K562 (cell line): Measurements from ENCODE around the gene HMX2. TPM values are rescaled to one million over a fixed set of nuclear protein-coding genes. Genes with fewer than 3 reads are reported as not detected.

Experiments
- ATAC-seq: fragments of 200-7000 bp; cut with Tn5 transposase; 3 replicates; pipeline ENCODE4 v1.9.1; 2020; ENCODE audit warnings: moderate library complexity
- BruUV-seq: library from RNA; stranded (reverse); fragments of 400-500 nt; replicated peaks from 2 replicates; lab custom pipeline; 2021; lab: Mats Ljungman, UMichigan
- CTCF ChIA-PET: fragments of 300-600 bp; formaldehyde crosslinking; extraction: SDS; loops from one replicate; lab custom pipeline; 2021; ENCODE audit warnings: low intra/inter-chr PET ratio; lab: Yijun Ruan, JAX
- POLR2A ChIA-PET: fragments of 300-600, 350-650 bp; sonication (Branson Sonifier 250); formaldehyde crosslinking; extraction: SDS; loops from one replicate; lab custom pipeline; 2021; ENCODE audit warnings: antibody characterized with exemption, inconsistent platforms; lab: Yijun Ruan, JAX
- DNase-seq, 4 experiments: peaks; one replicate each; pipeline versions ENCODE4 v3.0.0 to v3.0.0-alpha.2; 2011 to 2018; ENCODE audit warnings: low spot score in 3 of 4, mixed read lengths in 3 of 4; ENCODE audit errors: extremely low read depth in 1 of 4
- FAIRE-seq: peaks from 2 replicates; lab custom pipeline; 2011; peaks lifted over from hg19 to GRCh38; lab: Jason Lieb, UNC
- H2AFZ ChIP-seq: 2 replicates; pipeline ENCODE4 v1.6.0; 2011; ENCODE audit warnings: low read depth, low read length, control low read depth, inconsistent platforms
- H3K27ac ChIP-seq: fragments of 200-600 bp; 3 replicates; pipeline ENCODE4 v1.8.0; 2011; ENCODE audit warnings: low read depth, mild to moderate bottlenecking, control low read depth, inconsistent platforms, low read length, moderate library complexity, mixed read lengths; ENCODE audit errors: extremely low read depth
- H3K27me3 ChIP-seq, 2 experiments: fragments of 300-600 bp in 1 of 2; 2 replicates in 1 of 2; 3 replicates in 1 of 2; pipeline versions ENCODE4 v1.6.0 to v1.8.0; 2011; ENCODE audit warnings: inconsistent platforms in 2 of 2, low read length in 2 of 2, mild to moderate bottlenecking in 1 of 2, mixed read lengths in 1 of 2, moderate library complexity in 1 of 2; ENCODE audit not compliant: control insufficient read depth in 2 of 2, insufficient read depth in 2 of 2
- H3K36me3 ChIP-seq: fragments of 300-600 bp; 3 replicates; pipeline ENCODE4 v1.8.0; 2011; ENCODE audit warnings: mild to moderate bottlenecking, low read length, inconsistent platforms; ENCODE audit not compliant: control insufficient read depth, insufficient read depth
- H3K4me1 ChIP-seq, 2 experiments: fragments of 200-600 bp in 1 of 2; replicated peaks in 1 of 2; 2 replicates in 1 of 2; 3 replicates in 1 of 2; pipeline versions ENCODE4 v1.5.1 to v1.8.0; 2011; ENCODE audit warnings: inconsistent platforms in 2 of 2, low read length in 2 of 2, mild to moderate bottlenecking in 1 of 2, mixed read lengths in 1 of 2, moderate library complexity in 1 of 2; ENCODE audit not compliant: control insufficient read depth in 2 of 2, insufficient read depth in 2 of 2
- H3K4me2 ChIP-seq: 2 replicates; pipeline ENCODE4 v1.6.1; 2011; ENCODE audit warnings: low read length, control low read depth, inconsistent platforms, mixed read lengths; ENCODE audit not compliant: insufficient read depth
- H3K4me3 ChIP-seq: fragments of 200-600 bp; sonication (generic), shearing (Covaris generic); 2 replicates; pipeline ENCODE4 v1.5.1; 2016; ENCODE audit warnings: control low read depth, inconsistent platforms
- H3K79me2 ChIP-seq: fragments of 200-600 bp; 3 replicates; pipeline ENCODE4 v1.8.0; 2011; ENCODE audit warnings: low read length, inconsistent platforms; ENCODE audit not compliant: control insufficient read depth, insufficient read depth
- H3K9ac ChIP-seq, 2 experiments: 2 replicates each; pipeline versions ENCODE4 v1.6.0 to v1.6.1; 2011; ENCODE audit warnings: low read depth in 2 of 2, low read length in 2 of 2, control low read depth in 1 of 2, inconsistent platforms in 1 of 2, mild to moderate bottlenecking in 1 of 2, mixed read lengths in 1 of 2; ENCODE audit not compliant: insufficient read depth in 1 of 2
- H3K9me1 ChIP-seq: one replicate; pipeline ENCODE4 v1.6.0; 2011; ENCODE audit warnings: inconsistent platforms, mild to moderate bottlenecking, low read length, moderate library complexity; ENCODE audit not compliant: control insufficient read depth, insufficient read depth
- H3K9me3 ChIP-seq: replicated peaks from 2 replicates; pipeline ENCODE4 v1.5.1; 2011; ENCODE audit warnings: low read depth, low read length, inconsistent platforms; ENCODE audit not compliant: control insufficient read depth, insufficient read depth
- H4K20me1 ChIP-seq: replicated peaks from 2 replicates; pipeline ENCODE4 v1.6.1; 2011; ENCODE audit warnings: low read length, inconsistent platforms, mixed read lengths; ENCODE audit not compliant: control insufficient read depth, insufficient read depth
- CHD2 ChIP-seq: IDR thresholded peaks from 2 replicates; pipeline ENCODE4 v1.6.1; 2011; ENCODE audit warnings: low read depth, low read length
- KHSRP ChIP-seq: fragments of 450-650 bp; IDR thresholded peaks from 2 replicates; pipeline ENCODE4 v1.6.1; 2017
- MITF ChIP-seq: IDR thresholded peaks from 2 replicates; pipeline ENCODE4 v1.6.1; 2014; ENCODE audit warnings: antibody characterized with exemption
- NEUROD1 ChIP-seq: fragments of 150-350 bp; IDR thresholded peaks from 2 replicates; pipeline ENCODE4 v1.6.1; 2014; ENCODE audit warnings: borderline replicate concordance, low read length, low read depth; ENCODE audit not compliant: partially characterized antibody
- NR4A1 ChIP-seq, 2 experiments: fragments of 250-450 bp in 1 of 2; fragments of 450-650 bp in 1 of 2; sonication (Bioruptor Pico) in 1 of 2; IDR thresholded peaks; 2 replicates each; pipeline versions ENCODE4 v1.4.0 to v1.6.1; 2016 to 2020; ENCODE audit warnings: mild to moderate bottlenecking in 2 of 2, missing compliant biosample characterization in 1 of 2, missing genetic modification characterization in 1 of 2, moderate library complexity in 1 of 2
- POLR2A ChIP-seq: fragments of 450-650 bp; conservative IDR thresholded peaks from 2 replicates; pipeline ENCODE4 v1.6.1; 2016
- POLR2AphosphoS5 ChIP-seq: IDR thresholded peaks from 2 replicates; pipeline ENCODE4 v1.6.1; 2011; ENCODE audit warnings: mild to moderate bottlenecking, low read depth, low read length, moderate library complexity; ENCODE audit not compliant: control insufficient read depth, insufficient read depth
- SAFB ChIP-seq: fragments of 200-400 bp; formaldehyde crosslinking; IDR thresholded peaks from 2 replicates; pipeline ENCODE4 v1.6.1; 2017; ENCODE audit warnings: low read depth, low read length, borderline replicate concordance
- SIN3A ChIP-seq, 2 experiments: fragments of 150-350 bp in 1 of 2; IDR thresholded peaks; 2 replicates each; pipeline ENCODE4 v1.6.1; 2011 to 2016; ENCODE audit warnings: borderline replicate concordance in 2 of 2, low read depth in 2 of 2, low read length in 2 of 2, mild to moderate bottlenecking in 2 of 2, moderate library complexity in 2 of 2; ENCODE audit not compliant: control insufficient read depth in 1 of 2
- SREBF1 ChIP-seq: fragments of 150-350 bp; IDR thresholded peaks from 2 replicates; pipeline ENCODE4 v1.6.1; 2014; ENCODE audit warnings: antibody characterized with exemption, low read depth, low read length, borderline replicate concordance
- SUPT5H ChIP-seq: fragments of 450-650 bp; IDR thresholded peaks from 2 replicates; pipeline ENCODE4 v1.6.1; 2016
- TCFL5 ChIP-seq: fragments of 250-450 bp; sonication (Bioruptor Pico); conservative IDR thresholded peaks from 2 replicates; pipeline ENCODE4 v1.6.1; 2021; ENCODE audit warnings: mild to moderate bottlenecking, moderate library complexity, matching md5 sums
- THAP7 ChIP-seq: fragments of 250-450 bp; sonication (Bioruptor Pico); IDR thresholded peaks from 2 replicates; pipeline ENCODE4 v1.5.0; 2021
- ZBTB11 ChIP-seq, 3 experiments: fragments of 200-800 bp in 1 of 3; fragments of 250-450 bp in 1 of 3; fragments of 450-650 bp in 1 of 3; sonication (Bioruptor Pico) in 1 of 3; sonication (Bioruptor generic) in 1 of 3; formaldehyde crosslinking in 1 of 3; IDR thresholded peaks; 2 replicates each; pipeline versions ENCODE4 v1.6.1 to v1.8.0; 2016 to 2022; ENCODE audit warnings: mild to moderate bottlenecking in 2 of 3, missing genetic modification characterization in 2 of 3, missing compliant biosample characterization in 1 of 3, moderate library complexity in 1 of 3
- ZFPM2 ChIP-seq: fragments of 250-450 bp; sonication (Bioruptor Pico); IDR thresholded peaks from 2 replicates; pipeline ENCODE4 v1.5.1; 2022; ENCODE audit warnings: mild to moderate bottlenecking
- ZNF785 ChIP-seq: fragments of 250-450 bp; sonication (Bioruptor Pico); IDR thresholded peaks from 2 replicates; pipeline ENCODE4 v1.4.0; 2020; ENCODE audit warnings: mild to moderate bottlenecking
- ZSCAN32 ChIP-seq: fragments of 450-650 bp; formaldehyde crosslinking; IDR thresholded peaks from 2 replicates; pipeline ENCODE4 v1.4.0; 2020; ENCODE audit warnings: mild to moderate bottlenecking, moderate library complexity
- WGBS: fragments of 100-300 bp; shearing (Covaris generic); methylation state at CpG from one replicate; pipeline ENCODE4 v1.1.6; 2016; ENCODE audit warnings: low coverage, mixed read lengths; ENCODE audit not compliant: insufficient coverage; ENCODE audit errors: missing lambda C conversion rate; 5-methylcytosine and 5-hydroxymethylcytosine counted together
- in situ Hi-C: fragments of 300-500 bp; cut with MboI; formaldehyde crosslinking; loops from 4 replicates; pipeline ENCODE4 v1.15.0; 2018; ENCODE audit warnings: inconsistent platforms, mixed read lengths
- intact Hi-C: fragments of 100-400 bp; cut with micrococcal nuclease; formaldehyde crosslinking; loops from 2 replicates; pipeline ENCODE4 v1.14.2; 2022
- polyA plus RNA-seq, 8 experiments: library from polyadenylated mRNA; depleted of rRNA in 4 of 8; stranded (reverse) in 5 of 8; unstranded in 3 of 8; fragments of >200 nt; fragmentation: Nextera tagmentation in 2 of 8; fragmentation: Illumina TruSeq in 1 of 8; extraction: Ambion mirVana in 2 of 8; extraction: Trizol in 1 of 8; gene quantifications; 2 replicates each; pipeline versions ENCODE4 v1.2.1 to v1.2.3, GENCODE V29; 2011 to 2014; ENCODE audit warnings: inconsistent platforms in 1 of 8, missing spikeins in 1 of 8
- total RNA-seq, 7 experiments: library from RNA; depleted of rRNA in 6 of 7; stranded (reverse); fragments of >200 nt in 6 of 7; fragmentation: Illumina TruSeq in 2 of 7; extraction: Trizol in 2 of 7; gene quantifications; 2 replicates each; pipeline versions ENCODE4 v1.2.1 to v1.2.3, GENCODE V29; 2011 to 2021; ENCODE audit warnings: low replicate concordance in 1 of 7

The HMX2 gene
- total and polyA plus RNA-seq, 9 of the 15 experiments (the other 6 are each of a cell fraction or from before 2014, with no cell fraction given), result 0.07 to 0.58 (median 0.09) TPM; not detected in 2

- no peak for FAIRE-seq
- POLR2A ChIA-PET, result interaction anchor here (1.0 to 2.2 kb wide), 5 partner anchors 8 to 12 kb away, joined by 3 to 9 read pairs (median 4); partner anchors contain the start of gene BUB3
- TF ChIP-seq ZFPM2 (CRISPR knock-in tag) (no peak), MITF (no peak), ZSCAN32 (CRISPR knock-in tag) (no peak), NR4A1 (CRISPR knock-in tag; IDR thresholded peaks at IDR 0.05) (no peak), NR4A1 (tag; IDR thresholded peaks at IDR 0.05) (no peak), SIN3A (IDR thresholded peaks at IDR 0.05; ENCODE audit: borderline replicate concordance in 2 of 2, control insufficient read depth in 1 of 2, low read depth in 2 of 2, low read length in 2 of 2) (0 out of 4 replicates have a peak, but pooled peaks of 1 of the 2 experiments have one; percentile 15), TCFL5 (no peak), SAFB (no peak), ZNF785 (CRISPR knock-in tag) (no peak), ZBTB11 (CRISPR knock-in tag; IDR thresholded peaks at IDR 0.05) (no peak), CHD2 (no peak), SUPT5H (peak; percentile 53), SREBF1 (no peak), POLR2AphosphoS5 (peak; percentile 22; the same call in 1 of the 2 replicates), KHSRP (peak; percentile 8; the same call in 1 of the 2 replicates), NEUROD1 (no peak), THAP7 (CRISPR knock-in tag) (no peak), POLR2A (peak; percentile 64)
These were observed 17.6 kb downstream of the HMX2 start for GRCh38 chr10:123165445-123166072.

More at GRCh38 chr10:123165445-123166072, 17.6 kb downstream of the HMX2 start:
- CTCF ChIA-PET, result no interaction called here
- Histone ChIP-seq H3K79me2 (peaks cover 44% of the 10 kb centered on the region), H3K9me1 (no peaks in the 10 kb centered on the region), H3K4me2 (no peak overlapping the region), H3K4me3 (no peak overlapping the region), H4K20me1 (no peaks in the 10 kb centered on the region), H3K27me3 (no peaks in the 10 kb centered on the region), H3K4me1 (no peaks in the 10 kb centered on the region; a peak in 1 of 5 replicates), H3K36me3 (peaks cover 93% of the 10 kb centered on the region), H2AFZ (no peak overlapping the region), H3K9ac (no peak overlapping the region), H3K27ac (no peak overlapping the region), H3K9me3 (no peaks in the 10 kb centered on the region)
- no TSS peak for BruUV-seq
- ATAC-seq (peak; percentile 65; the same call in 2 of the 3 replicates), DNase-seq (no peak)
- intact Hi-C loops (no loop called here), in situ Hi-C loops (no loop called here)
- 90% methylated on average over 3 of the region's 4 CpGs for WGBS
